C4-2B (cell line): ENCODE measurements around the gene OR4K1.

Experiments
- CTCF ChIP-seq: fragments of 450-650 bp; conservative IDR thresholded peaks from 2 replicates; pipeline ENCODE4 v1.5.1; 2017; ENCODE audit warnings: mild to moderate bottlenecking
- ZFX ChIP-seq: fragments of 450-650 bp; IDR thresholded peaks from 2 replicates; pipeline ENCODE4 v1.6.1; 2017

GRCh38 chr14:19917243-19917642 lies 13.5 kb upstream of the OR4K1 start:
- TF ChIP-seq CTCF (no peak), ZFX (no peak)
